Measurements from ENCODE around the gene ELOA. TPM values are rescaled to one million over a fixed set of nuclear protein-coding genes. Genes with fewer than 3 reads are reported as not detected.

ELOA gene
- total and polyA plus RNA-seq, 2 of the 13 experiments (the other 11 are each of a cell fraction or from before 2014, with no cell fraction given), result 14.2 to 28.5 TPM

GRCh38 chr1:23743287-23744152, at the start of gene ELOA (continued):
- TF ChIP-seq TFDP2 (CRISPR knock-in tag; IDR thresholded peaks at IDR 0.05) (peak; percentile 56), IKZF4 (CRISPR knock-in tag; IDR thresholded peaks at IDR 0.05; ENCODE audit: borderline replicate concordance, low read depth, not compliant biosample characterization) (peak; percentile 82), PRDM15 (CRISPR knock-in tag; IDR thresholded peaks at IDR 0.05) (no peak), ZKSCAN8 (CRISPR knock-in tag; IDR thresholded peaks at IDR 0.05; ENCODE audit: borderline replicate concordance) (0 out of 2 replicates have a peak, but pooled peaks have one; percentile 39), HMG20B (CRISPR knock-in tag; conservative IDR thresholded peaks at IDR 0.05) (peak; percentile 42; the same call in 1 of the 2 replicates), TEAD3 (CRISPR knock-in tag; optimal IDR thresholded peaks at IDR 0.05; ENCODE audit: borderline replicate concordance) (peak; percentile 13), STAT6 (CRISPR knock-in tag; IDR thresholded peaks at IDR 0.05; ENCODE audit: borderline replicate concordance) (no peak), SKI (IDR thresholded peaks at IDR 0.05; ENCODE audit: partially characterized antibody) (peak; percentile 43), ZNF431 (CRISPR knock-in tag; IDR thresholded peaks at IDR 0.05; ENCODE audit: borderline replicate concordance, low read depth) (peak; percentile 5; the same call in 1 of the 2 replicates), ZNF552 (CRISPR knock-in tag; IDR thresholded peaks at IDR 0.05; ENCODE audit: borderline replicate concordance) (no peak), RBM22 (optimal IDR thresholded peaks at IDR 0.05; ENCODE audit: low read length) (peak; percentile 37), NR2F6 (IDR thresholded peaks at IDR 0.05) (no peak), NR2F6 (CRISPR knock-in tag; IDR thresholded peaks at IDR 0.05) (0 out of 2 replicates have a peak, but pooled peaks have one; percentile 24), ZHX1 (CRISPR knock-in tag; IDR thresholded peaks at IDR 0.05; ENCODE audit: low read depth) (peak; percentile 74), CENPT (CRISPR knock-in tag; IDR thresholded peaks at IDR 0.05; ENCODE audit: low read depth) (peak; percentile 28; the same call in 1 of the 2 replicates), MAFG (CRISPR knock-in tag; IDR thresholded peaks at IDR 0.05) (0 out of 2 replicates have a peak, but pooled peaks have one; percentile 14), ZNF430 (CRISPR knock-in tag; IDR thresholded peaks at IDR 0.05) (no peak; the same call in 1 of the 2 replicates), KMT2A (CRISPR knock-in tag; IDR thresholded peaks at IDR 0.05) (peak; percentile 84)
